ENCODE results near the gene OS9. TPM values are rescaled to one million over a fixed set of nuclear protein-coding genes. Genes with fewer than 3 reads are reported as not detected.
A peak's percentile ranks its signal among the peaks of the same experiment; 100 is the strongest.

OS9 gene
- total and polyA plus RNA-seq, 9 of the 15 experiments (the other 6 are each of a cell fraction or from before 2014, with no cell fraction given): 4.6 to 105 (median 89.5) TPM

DNA sequence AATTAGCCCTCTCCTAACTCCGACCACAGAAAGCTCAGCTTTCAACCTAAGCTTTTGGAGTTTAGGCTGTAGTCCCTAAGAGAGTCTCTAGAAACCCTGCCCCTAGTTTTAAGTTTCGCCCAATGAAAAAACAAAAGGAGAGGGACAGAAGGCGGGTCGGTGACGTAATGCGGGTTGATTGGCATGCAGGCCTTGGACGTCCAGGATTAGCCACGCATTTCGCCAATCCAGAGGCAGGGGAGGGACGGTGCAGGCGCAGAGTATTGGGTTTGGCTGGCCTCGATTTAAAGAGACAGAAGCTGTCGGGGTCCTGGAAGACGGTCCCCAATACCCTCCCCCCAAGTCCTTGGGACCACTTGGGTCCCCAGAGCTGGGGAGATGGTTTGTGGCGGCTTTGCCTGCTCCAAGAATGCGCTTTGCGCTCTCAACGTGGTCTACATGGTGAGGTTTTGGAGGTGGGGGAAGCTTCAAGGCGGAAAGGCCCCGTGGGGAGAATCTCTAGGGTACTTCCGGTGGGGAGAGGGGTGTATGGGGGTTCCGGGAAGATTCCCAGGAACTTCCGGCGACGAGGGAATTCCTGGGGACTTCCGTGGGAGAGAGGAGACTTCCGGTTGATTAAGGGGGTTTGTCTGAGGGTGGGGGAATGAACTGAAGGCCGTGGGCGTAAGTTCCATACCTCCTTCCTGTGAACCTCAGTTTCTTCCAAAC, 51.0 kb downstream of the OS9 start, which contains the start of gene TSPAN31 (continued):
- TF ChIP-seq, protein P1, sequence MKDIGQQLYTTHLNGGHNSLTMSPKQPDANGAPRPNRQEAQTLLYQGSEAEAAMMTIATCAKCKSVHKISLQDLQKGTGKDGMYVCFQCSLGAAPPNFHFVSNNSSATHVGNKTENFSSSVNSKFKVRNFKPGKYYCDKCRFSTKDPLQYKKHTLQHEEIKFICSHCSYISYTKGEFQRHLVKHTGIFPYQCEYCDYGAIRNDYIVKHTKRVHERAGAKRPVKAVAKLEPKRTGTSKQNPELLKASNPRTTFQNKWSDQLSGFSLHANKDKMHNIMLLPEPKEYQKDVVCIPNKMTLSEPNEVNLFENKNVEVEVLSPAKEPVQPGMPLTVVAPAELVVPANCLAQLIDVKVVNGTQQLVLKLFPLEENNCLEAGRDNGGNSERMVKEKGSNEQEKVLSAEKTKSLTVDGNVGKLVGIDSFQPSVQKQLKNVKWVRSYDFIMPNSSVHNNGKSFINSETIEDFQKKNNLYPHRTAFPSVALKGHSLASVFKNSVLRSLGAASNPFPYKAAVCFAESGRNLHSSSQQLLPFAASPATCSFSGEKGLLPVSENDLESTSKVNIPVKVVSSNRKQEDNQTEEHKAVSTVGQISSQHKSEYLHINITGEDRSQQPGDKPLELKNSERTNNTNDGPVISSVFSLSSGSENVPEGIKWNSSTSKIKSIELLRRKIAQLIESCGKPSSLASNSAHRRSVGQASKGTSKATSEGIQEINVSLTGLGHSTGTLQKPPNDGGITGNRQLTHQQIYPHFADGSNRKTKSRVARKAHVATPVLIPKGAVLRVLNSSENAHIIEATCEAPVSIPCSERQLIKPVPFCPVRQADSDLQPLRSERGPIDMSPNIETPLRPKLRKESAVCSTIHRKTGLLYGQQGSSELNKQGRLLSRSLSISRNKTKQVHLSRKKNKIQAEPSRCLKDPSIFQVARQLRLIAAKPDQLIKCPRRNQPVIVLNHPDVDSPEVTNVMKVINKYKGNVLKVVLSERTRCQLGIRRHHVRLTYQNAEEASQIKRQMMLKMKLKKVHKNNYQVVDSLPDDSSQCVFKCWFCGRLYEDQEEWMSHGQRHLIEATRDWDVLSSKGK (CRISPR knock-in tag; IDR thresholded peaks at IDR 0.05): no peak
- TF ChIP-seq VEZF1 (CRISPR knock-in tag; IDR thresholded peaks at IDR 0.05) (peak; percentile 64; the same call in 1 of the 2 replicates), FOXK2 (conservative IDR thresholded peaks at IDR 0.05 in 1 of 2, IDR thresholded peaks at IDR 0.05 in 1 of 2; ENCODE audit: low read depth in 2 of 2) (no peak; a peak in 1 of 4 replicates), RBFOX2 (IDR thresholded peaks at IDR 0.05; ENCODE audit: low read depth, low read length) (peak; percentile 70), ZBTB2 (IDR thresholded peaks at IDR 0.05) (no peak), SRSF1 (IDR thresholded peaks at IDR 0.05; ENCODE audit: low read depth, low read length) (no peak), ZC3H11A (IDR thresholded peaks at IDR 0.05; ENCODE audit: low read depth, low read length) (no peak), PTRF (tag; IDR thresholded peaks at IDR 0.05) (no peak), SMARCA5 (IDR thresholded peaks at IDR 0.05) (no peak), SMAD3 (CRISPR knock-in tag; conservative IDR thresholded peaks at IDR 0.05) (no peak), SIRT6 (IDR thresholded peaks at IDR 0.05; ENCODE audit: low read depth, low read length) (peak; percentile 80), NONO (IDR thresholded peaks at IDR 0.05; ENCODE audit: low read depth in 2 of 2, low read length in 1 of 2) (no peak)
- TF ChIP-seq, protein P2, sequence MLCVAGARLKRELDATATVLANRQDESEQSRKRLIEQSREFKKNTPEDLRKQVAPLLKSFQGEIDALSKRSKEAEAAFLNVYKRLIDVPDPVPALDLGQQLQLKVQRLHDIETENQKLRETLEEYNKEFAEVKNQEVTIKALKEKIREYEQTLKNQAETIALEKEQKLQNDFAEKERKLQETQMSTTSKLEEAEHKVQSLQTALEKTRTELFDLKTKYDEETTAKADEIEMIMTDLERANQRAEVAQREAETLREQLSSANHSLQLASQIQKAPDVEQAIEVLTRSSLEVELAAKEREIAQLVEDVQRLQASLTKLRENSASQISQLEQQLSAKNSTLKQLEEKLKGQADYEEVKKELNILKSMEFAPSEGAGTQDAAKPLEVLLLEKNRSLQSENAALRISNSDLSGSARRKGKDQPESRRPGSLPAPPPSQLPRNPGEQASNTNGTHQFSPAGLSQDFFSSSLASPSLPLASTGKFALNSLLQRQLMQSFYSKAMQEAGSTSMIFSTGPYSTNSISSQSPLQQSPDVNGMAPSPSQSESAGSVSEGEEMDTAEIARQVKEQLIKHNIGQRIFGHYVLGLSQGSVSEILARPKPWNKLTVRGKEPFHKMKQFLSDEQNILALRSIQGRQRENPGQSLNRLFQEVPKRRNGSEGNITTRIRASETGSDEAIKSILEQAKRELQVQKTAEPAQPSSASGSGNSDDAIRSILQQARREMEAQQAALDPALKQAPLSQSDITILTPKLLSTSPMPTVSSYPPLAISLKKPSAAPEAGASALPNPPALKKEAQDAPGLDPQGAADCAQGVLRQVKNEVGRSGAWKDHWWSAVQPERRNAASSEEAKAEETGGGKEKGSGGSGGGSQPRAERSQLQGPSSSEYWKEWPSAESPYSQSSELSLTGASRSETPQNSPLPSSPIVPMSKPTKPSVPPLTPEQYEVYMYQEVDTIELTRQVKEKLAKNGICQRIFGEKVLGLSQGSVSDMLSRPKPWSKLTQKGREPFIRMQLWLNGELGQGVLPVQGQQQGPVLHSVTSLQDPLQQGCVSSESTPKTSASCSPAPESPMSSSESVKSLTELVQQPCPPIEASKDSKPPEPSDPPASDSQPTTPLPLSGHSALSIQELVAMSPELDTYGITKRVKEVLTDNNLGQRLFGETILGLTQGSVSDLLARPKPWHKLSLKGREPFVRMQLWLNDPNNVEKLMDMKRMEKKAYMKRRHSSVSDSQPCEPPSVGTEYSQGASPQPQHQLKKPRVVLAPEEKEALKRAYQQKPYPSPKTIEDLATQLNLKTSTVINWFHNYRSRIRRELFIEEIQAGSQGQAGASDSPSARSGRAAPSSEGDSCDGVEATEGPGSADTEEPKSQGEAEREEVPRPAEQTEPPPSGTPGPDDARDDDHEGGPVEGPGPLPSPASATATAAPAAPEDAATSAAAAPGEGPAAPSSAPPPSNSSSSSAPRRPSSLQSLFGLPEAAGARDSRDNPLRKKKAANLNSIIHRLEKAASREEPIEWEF (CRISPR knock-in tag; IDR thresholded peaks at IDR 0.05): no peak
- TF ChIP-seq, protein P3, sequence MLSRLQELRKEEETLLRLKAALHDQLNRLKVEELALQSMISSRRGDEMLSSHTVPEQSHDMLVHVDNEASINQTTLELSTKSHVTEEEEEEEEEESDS (CRISPR knock-in tag; IDR thresholded peaks at IDR 0.05): no peak
